ENCODE data around the gene ACTRT2.

ACTRT2 gene

DNA sequence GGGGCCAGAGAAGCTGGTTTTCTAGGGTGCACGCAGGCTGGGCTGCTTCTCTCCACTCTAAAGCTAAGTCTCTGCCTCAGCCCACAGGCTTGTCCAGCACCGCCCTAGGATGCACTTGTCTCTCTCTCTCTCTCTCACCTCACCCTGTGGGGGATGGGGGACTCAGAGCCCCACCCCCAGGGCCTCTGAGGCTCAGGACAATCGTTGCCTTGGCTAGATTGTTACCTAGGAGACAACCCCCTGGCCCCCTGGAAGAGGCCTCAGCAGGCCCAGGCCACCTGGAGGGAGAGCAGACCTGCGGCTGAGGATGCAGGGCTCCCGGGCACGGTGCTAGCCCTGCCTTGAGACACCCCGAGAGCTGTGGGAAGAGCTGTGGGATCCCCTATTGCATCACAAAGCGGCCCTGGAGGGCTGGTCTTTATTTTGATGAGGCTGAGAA, at the start of gene ACTRT2:
Gene ACTRT2, plus strand, starts transcription at position 235 of the 439 bp plus-strand sequence. CDS start 220 bp downstream, outside the sequence.
- Histone ChIP-seq H3K9ac (ENCODE audit: insufficient read length, low read depth) (peak within 1 kb of the TSS; percentile 8), H3K4me3 (ENCODE audit: insufficient read length, low read depth) (no peak within 1 kb of the TSS), H3K36me3 (ENCODE audit: insufficient read depth, insufficient read length, low read length) (no peaks in the 10 kb centered on the region), H3K27me3 (ENCODE audit: insufficient read depth, insufficient read length) (no peaks in the 10 kb centered on the region), H3K9me3 (ENCODE audit: insufficient read depth, low read length) (peaks cover 9% of the 10 kb centered on the region; the same call in 1 of the 2 replicates), H3K4me1 (ENCODE audit: insufficient read depth, insufficient read length) (peaks cover 6% of the 10 kb centered on the region)
- no peak for DNase-seq (ENCODE audit: low read depth, low spot score)
- TF ChIP-seq SUZ12 (IDR thresholded peaks at IDR 0.05; ENCODE audit: extremely low read depth, insufficient read depth, insufficient read length) = no peak
- no peak for TF ChIP-seq ZNF274 (IDR thresholded peaks at IDR 0.05; ENCODE audit: low read depth, low read length)
- TF ChIP-seq YY1 (IDR thresholded peaks at IDR 0.05; ENCODE audit: insufficient read depth, insufficient read length) = no peak

- Histone ChIP-seq H3K4me1 (ENCODE audit: insufficient read depth, insufficient read length) (peaks cover 3% of the 10 kb centered on the region), H3K4me3 (ENCODE audit: insufficient read length, low read depth) (no peak overlapping the region), H3K36me3 (ENCODE audit: insufficient read depth, insufficient read length, low read length) (no peaks in the 10 kb centered on the region), H3K9me3 (ENCODE audit: insufficient read depth, low read length) (no peaks in the 10 kb centered on the region), H3K27me3 (ENCODE audit: insufficient read depth, insufficient read length) (no peaks in the 10 kb centered on the region), H3K9ac (ENCODE audit: insufficient read length, low read depth) (no peak overlapping the region)
- no peak for TF ChIP-seq SUZ12 (IDR thresholded peaks at IDR 0.05; ENCODE audit: extremely low read depth, insufficient read depth, insufficient read length)
- TF ChIP-seq YY1 (IDR thresholded peaks at IDR 0.05; ENCODE audit: insufficient read depth, insufficient read length) = no peak
- TF ChIP-seq ZNF274 (IDR thresholded peaks at IDR 0.05; ENCODE audit: low read depth, low read length) = no peak
- no peak for DNase-seq (ENCODE audit: low read depth, low spot score)
Observed at GRCh38 chr1:2971609-2972008, 49.7 kb upstream of the ACTRT2 start.

GRCh38 chr1:2972011-2972878, 49.0 kb upstream of the ACTRT2 start:
- no peak overlapping the region for H3K4me3 ChIP-seq (ENCODE audit: insufficient read length, low read depth)
- no peak for DNase-seq (ENCODE audit: low read depth, low spot score)
- H3K9me3 ChIP-seq (ENCODE audit: insufficient read depth, low read length) = no peaks in the 10 kb centered on the region
- TF ChIP-seq ZNF274 (IDR thresholded peaks at IDR 0.05; ENCODE audit: low read depth, low read length) (no peak), SUZ12 (IDR thresholded peaks at IDR 0.05; ENCODE audit: extremely low read depth, insufficient read depth, insufficient read length) (no peak), YY1 (IDR thresholded peaks at IDR 0.05; ENCODE audit: insufficient read depth, insufficient read length) (no peak)
- H3K27me3 ChIP-seq (ENCODE audit: insufficient read depth, insufficient read length) = no peaks in the 10 kb centered on the region
- H3K36me3 ChIP-seq (ENCODE audit: insufficient read depth, insufficient read length, low read length) = no peaks in the 10 kb centered on the region
- peaks cover 3% of the 10 kb centered on the region for H3K4me1 ChIP-seq (ENCODE audit: insufficient read depth, insufficient read length)
- H3K9ac ChIP-seq (ENCODE audit: insufficient read length, low read depth) = no peak overlapping the region

- TF ChIP-seq ZNF274 (IDR thresholded peaks at IDR 0.05; ENCODE audit: low read depth, low read length) = no peak
- no peak for TF ChIP-seq SUZ12 (IDR thresholded peaks at IDR 0.05; ENCODE audit: extremely low read depth, insufficient read depth, insufficient read length)
- no peak for TF ChIP-seq YY1 (IDR thresholded peaks at IDR 0.05; ENCODE audit: insufficient read depth, insufficient read length)
- H3K9me3 ChIP-seq (ENCODE audit: insufficient read depth, low read length) = no peaks in the 10 kb centered on the region
- DNase-seq (ENCODE audit: low read depth, low spot score) = no peak
- no peak overlapping the region for H3K9ac ChIP-seq (ENCODE audit: insufficient read length, low read depth)
- H3K4me3 ChIP-seq (ENCODE audit: insufficient read length, low read depth) = no peak overlapping the region
- no peaks in the 10 kb centered on the region for H3K36me3 ChIP-seq (ENCODE audit: insufficient read depth, insufficient read length, low read length)
- no peaks in the 10 kb centered on the region for H3K27me3 ChIP-seq (ENCODE audit: insufficient read depth, insufficient read length)
- peaks cover 3% of the 10 kb centered on the region for H3K4me1 ChIP-seq (ENCODE audit: insufficient read depth, insufficient read length)
Observed at GRCh38 chr1:2972879-2973575, 48.2 kb upstream of the ACTRT2 start.

GRCh38 chr1:2973601-2974593, 47.4 kb upstream of the ACTRT2 start:
- no peaks in the 10 kb centered on the region for H3K27me3 ChIP-seq (ENCODE audit: insufficient read depth, insufficient read length)
- H3K4me3 ChIP-seq (ENCODE audit: insufficient read length, low read depth) = no peak overlapping the region
- H3K9ac ChIP-seq (ENCODE audit: insufficient read length, low read depth) = no peak overlapping the region
- DNase-seq (ENCODE audit: low read depth, low spot score) = no peak
- no peaks in the 10 kb centered on the region for H3K36me3 ChIP-seq (ENCODE audit: insufficient read depth, insufficient read length, low read length)
- TF ChIP-seq SUZ12 (IDR thresholded peaks at IDR 0.05; ENCODE audit: extremely low read depth, insufficient read depth, insufficient read length) (no peak), ZNF274 (IDR thresholded peaks at IDR 0.05; ENCODE audit: low read depth, low read length) (no peak), YY1 (IDR thresholded peaks at IDR 0.05; ENCODE audit: insufficient read depth, insufficient read length) (no peak)
- peaks cover 2% of the 10 kb centered on the region for H3K4me1 ChIP-seq (ENCODE audit: insufficient read depth, insufficient read length)
- H3K9me3 ChIP-seq (ENCODE audit: insufficient read depth, low read length) = no peaks in the 10 kb centered on the region

GRCh38 chr1:2974701-2975301, 46.5 kb upstream of the ACTRT2 start:
- Histone ChIP-seq H3K9ac (ENCODE audit: insufficient read length, low read depth) (no peak overlapping the region), H3K4me1 (ENCODE audit: insufficient read depth, insufficient read length) (no peaks in the 10 kb centered on the region), H3K27me3 (ENCODE audit: insufficient read depth, insufficient read length) (no peaks in the 10 kb centered on the region), H3K9me3 (ENCODE audit: insufficient read depth, low read length) (no peaks in the 10 kb centered on the region), H3K4me3 (ENCODE audit: insufficient read length, low read depth) (no peak overlapping the region), H3K36me3 (ENCODE audit: insufficient read depth, insufficient read length, low read length) (no peaks in the 10 kb centered on the region)
- TF ChIP-seq ZNF274 (IDR thresholded peaks at IDR 0.05; ENCODE audit: low read depth, low read length) = no peak
- TF ChIP-seq YY1 (IDR thresholded peaks at IDR 0.05; ENCODE audit: insufficient read depth, insufficient read length) = no peak
- no peak for TF ChIP-seq SUZ12 (IDR thresholded peaks at IDR 0.05; ENCODE audit: extremely low read depth, insufficient read depth, insufficient read length)
- no peak for DNase-seq (ENCODE audit: low read depth, low spot score)

Measured in NT2/D1 (cell line).